Measurements from ENCODE around the gene TLK2. TPM values are rescaled to one million over a fixed set of nuclear protein-coding genes. Genes with fewer than 3 reads are reported as not detected.

Gene TLK2
- total RNA-seq, 3 donors from 2014 or later, result 39.8 to 59.0 (median 42.0) TPM

DNA sequence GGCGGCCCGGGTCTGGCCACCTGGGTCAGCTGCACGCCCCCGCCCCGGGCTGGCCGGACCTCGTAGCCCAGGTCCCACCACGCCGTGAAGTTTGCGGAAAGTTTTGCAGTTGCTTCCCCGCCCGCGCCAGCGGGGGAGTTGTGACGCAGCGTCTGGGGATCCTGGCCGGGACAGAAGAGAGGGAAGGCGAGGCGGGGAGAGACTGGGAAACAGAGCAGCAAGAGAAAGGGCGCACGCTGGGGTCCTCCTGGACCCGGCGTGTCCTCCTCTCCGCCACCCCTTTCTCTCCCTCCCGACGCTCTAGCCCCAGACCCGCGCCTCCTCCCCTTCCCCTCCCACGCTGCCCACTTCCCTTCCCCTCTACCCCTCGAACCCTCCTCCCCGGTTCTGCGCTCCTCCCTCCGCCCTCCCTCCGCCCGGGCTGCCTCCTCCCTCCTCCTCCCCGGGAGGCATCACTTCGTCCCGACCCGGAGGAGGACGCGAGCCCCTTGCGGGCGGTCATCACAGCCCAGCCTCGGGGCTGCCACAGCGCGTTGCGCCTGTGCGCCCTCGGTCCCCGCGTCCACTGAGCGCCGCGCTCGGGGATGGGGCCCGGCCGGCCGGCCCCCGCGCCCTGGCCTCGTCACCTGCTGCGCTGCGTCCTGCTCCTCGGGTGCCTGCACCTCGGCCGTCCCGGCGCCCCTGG is 148.7 kb downstream of the TLK2 start, which contains the start of gene MRC2:
Gene MRC2, plus strand, starts transcription at position 452 of the 685 bp plus-strand sequence. Its CDS starts 133 bp downstream, at position 585.
- DNase-seq (ENCODE audit: low spot score in 2 of 2), result peak in 1 of 2 donors; percentile 50
- H3K9me3 ChIP-seq, result no peaks in the 10 kb centered on the region

DNA sequence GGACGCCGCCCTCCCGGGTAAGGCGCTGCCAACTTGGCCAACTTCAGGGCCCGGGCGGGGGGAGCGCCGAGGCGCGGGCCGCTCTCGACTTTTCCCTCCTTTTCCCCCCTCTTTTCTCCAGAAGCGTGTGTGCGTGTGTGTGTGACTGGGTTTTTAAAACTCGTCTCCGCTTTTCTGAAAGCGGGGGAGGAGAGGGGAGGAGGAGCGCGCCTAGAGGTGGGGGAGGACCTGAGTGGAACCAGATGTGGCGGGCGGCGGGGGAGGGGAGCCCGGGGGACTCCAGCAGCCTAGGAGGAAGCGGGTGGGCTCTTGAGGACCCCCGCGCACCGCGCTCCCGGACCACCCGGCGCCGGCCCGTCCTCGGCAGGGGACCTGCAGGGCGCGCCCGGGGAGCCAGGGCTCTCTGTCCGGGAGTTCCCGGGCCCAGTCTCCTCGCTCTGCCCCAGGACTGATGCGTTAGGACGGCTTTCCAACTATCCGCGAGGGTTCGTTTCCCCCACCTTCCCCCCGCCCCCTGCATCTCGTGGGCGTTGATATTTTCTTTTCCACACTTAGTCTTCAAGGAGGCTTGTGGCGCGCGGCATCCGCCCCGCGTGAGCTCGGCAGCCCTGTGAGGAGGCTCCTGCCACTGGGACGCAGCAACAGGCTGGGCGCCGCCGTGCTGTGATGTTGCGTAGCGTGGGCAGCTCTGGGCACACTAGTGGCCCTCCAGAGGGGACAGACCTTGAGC is 149.4 kb downstream of the TLK2 start:
- TF ChIP-seq POLR2A (IDR thresholded peaks at IDR 0.05) (no peak), CTCF (IDR thresholded peaks at IDR 0.05) (no peak), POLR2AphosphoS5 (IDR thresholded peaks at IDR 0.05) (no peak)
- Histone ChIP-seq H3K4me1 (no peaks in the 10 kb centered on the region), H3K36me3 (no peaks in the 10 kb centered on the region), H3K27me3 (peaks cover 0 to 15% of the 10 kb centered on the region in 2 donors), H3K9me3 (no peaks in the 10 kb centered on the region), H3K27ac (peak overlapping the region; percentile 82 to 95), H3K4me3 (peak overlapping the region; percentile 58 to 86 (median 63))
- DNase-seq (ENCODE audit: low spot score in 2 of 2), result peak in 1 of 2 donors; percentile 32
- intact Hi-C loops (cut with DNase I; ENCODE audit: low total_unique reads), result no loop called here

More for the DNA sequence above, 148.7 kb downstream of the TLK2 start, which contains the start of gene MRC2:
- peaks cover 0 to 15% of the 10 kb centered on the region in 2 donors for H3K27me3 ChIP-seq
- no peaks in the 10 kb centered on the region for H3K4me1 ChIP-seq
- peak within 1 kb of the TSS; percentile 82 to 95 for H3K27ac ChIP-seq
- H3K4me3 ChIP-seq, result peak within 1 kb of the TSS; percentile 58 to 86 (median 63)
- H3K36me3 ChIP-seq, result no peaks in the 10 kb centered on the region
- intact Hi-C loops (cut with DNase I; ENCODE audit: low total_unique reads), result no loop called here
- TF ChIP-seq CTCF (IDR thresholded peaks at IDR 0.05) (no peak), POLR2A (IDR thresholded peaks at IDR 0.05) (no peak), POLR2AphosphoS5 (IDR thresholded peaks at IDR 0.05) (no peak)

GRCh38 chr17:62628831-62629555 is 150.4 kb downstream of the TLK2 start:
- intact Hi-C loops (cut with DNase I; ENCODE audit: low total_unique reads), result no loop called here
- TF ChIP-seq CTCF (IDR thresholded peaks at IDR 0.05) (no peak), POLR2A (IDR thresholded peaks at IDR 0.05) (no peak), POLR2AphosphoS5 (IDR thresholded peaks at IDR 0.05) (no peak)
- Histone ChIP-seq H3K4me3 (peak overlapping the region; percentile 58 to 86 (median 63)), H3K27me3 (peaks cover 0 to 15% of the 10 kb centered on the region in 2 donors), H3K9me3 (no peaks in the 10 kb centered on the region), H3K27ac (peak overlapping the region; percentile 82 to 95), H3K36me3 (no peaks in the 10 kb centered on the region), H3K4me1 (no peaks in the 10 kb centered on the region)
- DNase-seq (ENCODE audit: low spot score in 2 of 2), result peak in 1 of 2 donors; percentile 31

DNA sequence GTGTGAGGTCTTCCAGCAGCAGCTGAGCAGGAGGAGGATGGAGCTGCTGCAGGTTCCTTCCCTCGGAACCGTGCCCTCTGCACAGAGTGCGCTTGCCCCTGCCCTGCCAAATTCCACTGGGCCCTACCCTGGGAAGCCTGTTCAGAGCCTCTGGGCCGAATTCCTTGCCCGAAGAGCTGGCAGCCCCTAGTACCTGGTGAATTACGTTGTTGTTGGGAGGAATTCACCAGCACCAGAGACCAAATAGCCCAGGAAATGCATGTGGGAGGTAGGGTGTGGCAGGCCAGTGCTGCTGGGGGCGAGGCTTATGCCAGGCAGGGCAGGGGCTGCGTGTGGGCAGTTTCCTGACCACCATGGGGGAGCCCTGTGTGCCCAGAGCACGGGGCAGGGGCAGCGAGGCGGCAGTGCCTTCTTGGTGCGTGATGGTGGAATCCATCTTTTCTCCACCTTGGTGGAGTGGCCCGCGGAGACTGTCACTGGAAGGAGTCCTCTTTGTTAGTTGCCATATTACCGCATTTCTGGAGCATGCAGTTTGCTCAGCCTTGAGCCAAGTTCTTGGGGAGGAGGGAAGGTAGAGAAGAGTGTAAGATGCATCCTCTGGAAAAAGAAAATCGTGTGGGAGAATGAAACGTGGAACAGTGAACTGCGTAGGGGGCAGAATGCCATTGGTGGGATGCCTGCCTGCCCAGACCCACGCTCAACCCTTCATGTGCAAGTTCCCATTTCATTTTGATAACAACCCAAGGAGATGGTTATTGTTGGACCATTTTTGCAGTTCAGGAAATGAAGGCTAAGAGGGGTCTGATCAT is 151.1 kb downstream of the TLK2 start:
- Histone ChIP-seq H3K9me3 (no peaks in the 10 kb centered on the region), H3K36me3 (no peaks in the 10 kb centered on the region), H3K4me1 (no peaks in the 10 kb centered on the region), H3K27ac (peak overlapping the region; percentile 82 to 95), H3K4me3 (peak overlapping the region; percentile 58 to 86 (median 63)), H3K27me3 (peaks cover 0 to 15% of the 10 kb centered on the region in 2 donors)
- intact Hi-C loops (cut with DNase I; ENCODE audit: low total_unique reads), result no loop called here
- DNase-seq (ENCODE audit: low spot score in 2 of 2), result peak in 1 of 2 donors; percentile 23
- TF ChIP-seq CTCF (IDR thresholded peaks at IDR 0.05), result no peak
- TF ChIP-seq POLR2AphosphoS5 (IDR thresholded peaks at IDR 0.05), result no peak
- TF ChIP-seq POLR2A (IDR thresholded peaks at IDR 0.05), result no peak
